GM10266 (cell line): ENCODE data around the gene PCK1.

Experiments used
- DNase-seq: peaks from one replicate; pipeline ENCODE4 v3.0.0; 2012; ENCODE audit errors: extremely low spot score
- TF ChIP-seq, protein P1 (sequence below): IDR thresholded peaks from 2 replicates; pipeline ENCODE4 v1.5.1; 2012; ENCODE audit warnings: mild to moderate bottlenecking, low read depth; ENCODE audit not compliant: control insufficient read depth, insufficient read depth; ENCODE audit errors: missing control alignments

Gene PCK1

GRCh38 chr20:57556980-57557274, 4.0 kb upstream of the PCK1 start:
- TF ChIP-seq, protein P1, sequence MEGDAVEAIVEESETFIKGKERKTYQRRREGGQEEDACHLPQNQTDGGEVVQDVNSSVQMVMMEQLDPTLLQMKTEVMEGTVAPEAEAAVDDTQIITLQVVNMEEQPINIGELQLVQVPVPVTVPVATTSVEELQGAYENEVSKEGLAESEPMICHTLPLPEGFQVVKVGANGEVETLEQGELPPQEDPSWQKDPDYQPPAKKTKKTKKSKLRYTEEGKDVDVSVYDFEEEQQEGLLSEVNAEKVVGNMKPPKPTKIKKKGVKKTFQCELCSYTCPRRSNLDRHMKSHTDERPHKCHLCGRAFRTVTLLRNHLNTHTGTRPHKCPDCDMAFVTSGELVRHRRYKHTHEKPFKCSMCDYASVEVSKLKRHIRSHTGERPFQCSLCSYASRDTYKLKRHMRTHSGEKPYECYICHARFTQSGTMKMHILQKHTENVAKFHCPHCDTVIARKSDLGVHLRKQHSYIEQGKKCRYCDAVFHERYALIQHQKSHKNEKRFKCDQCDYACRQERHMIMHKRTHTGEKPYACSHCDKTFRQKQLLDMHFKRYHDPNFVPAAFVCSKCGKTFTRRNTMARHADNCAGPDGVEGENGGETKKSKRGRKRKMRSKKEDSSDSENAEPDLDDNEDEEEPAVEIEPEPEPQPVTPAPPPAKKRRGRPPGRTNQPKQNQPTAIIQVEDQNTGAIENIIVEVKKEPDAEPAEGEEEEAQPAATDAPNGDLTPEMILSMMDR = no peak
- no peak for DNase-seq

DNA sequence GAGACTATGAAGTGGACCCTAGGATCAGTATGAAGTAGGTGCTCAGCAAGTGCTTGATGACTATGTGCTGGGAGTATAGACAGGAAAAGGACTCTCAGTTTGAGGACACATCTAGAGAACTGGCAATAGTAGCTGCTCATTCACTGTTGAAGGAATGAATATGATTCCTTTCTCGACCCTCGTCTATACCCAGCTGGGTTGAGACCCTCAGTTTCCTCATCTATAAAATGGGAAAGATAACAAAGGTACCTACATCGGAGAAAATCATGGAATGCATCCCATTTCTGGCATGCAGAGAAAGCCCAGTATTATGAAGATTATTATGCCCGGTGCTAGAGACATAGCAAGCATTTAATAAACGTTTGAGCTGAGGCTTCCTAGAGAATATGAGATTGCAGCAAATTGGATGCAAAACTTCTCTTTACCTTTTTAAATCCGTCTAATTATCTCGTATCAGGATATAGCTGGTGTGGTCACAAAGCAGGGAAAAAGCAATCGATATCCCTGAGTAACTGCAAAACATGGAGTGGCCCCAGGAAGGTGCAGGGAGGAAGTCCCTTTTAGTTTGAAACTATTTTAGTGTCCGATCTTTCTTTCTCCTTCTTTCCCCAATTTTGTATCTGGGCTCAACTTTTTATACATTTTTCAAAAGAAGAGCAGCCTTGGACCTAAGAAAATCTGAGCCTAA, 2.8 kb upstream of the PCK1 start:
- DNase-seq = no peak
- TF ChIP-seq, protein P1 = no peak

- TF ChIP-seq, protein P1 = no peak
- DNase-seq = no peak
These were observed 2.2 kb upstream of the PCK1 start for GRCh38 chr20:57558614-57559288.

DNA sequence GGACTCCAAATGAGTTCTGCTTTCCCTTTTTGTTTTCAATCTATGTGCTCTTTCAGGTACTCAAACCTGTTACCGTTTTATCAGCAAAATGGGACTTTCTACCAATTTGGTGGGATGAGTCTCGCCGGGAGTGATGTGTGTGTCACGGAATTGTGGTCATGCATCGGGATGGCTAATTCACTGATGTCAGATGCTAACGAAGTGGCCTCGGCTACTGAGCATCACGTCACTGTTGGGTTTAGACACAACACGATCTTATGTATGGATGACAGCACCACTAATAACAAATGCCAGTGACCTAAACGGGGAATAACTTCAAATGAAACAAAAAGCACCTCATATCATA, 1.6 kb upstream of the PCK1 start:
- TF ChIP-seq, protein P1 = no peak
- DNase-seq = no peak

DNA sequence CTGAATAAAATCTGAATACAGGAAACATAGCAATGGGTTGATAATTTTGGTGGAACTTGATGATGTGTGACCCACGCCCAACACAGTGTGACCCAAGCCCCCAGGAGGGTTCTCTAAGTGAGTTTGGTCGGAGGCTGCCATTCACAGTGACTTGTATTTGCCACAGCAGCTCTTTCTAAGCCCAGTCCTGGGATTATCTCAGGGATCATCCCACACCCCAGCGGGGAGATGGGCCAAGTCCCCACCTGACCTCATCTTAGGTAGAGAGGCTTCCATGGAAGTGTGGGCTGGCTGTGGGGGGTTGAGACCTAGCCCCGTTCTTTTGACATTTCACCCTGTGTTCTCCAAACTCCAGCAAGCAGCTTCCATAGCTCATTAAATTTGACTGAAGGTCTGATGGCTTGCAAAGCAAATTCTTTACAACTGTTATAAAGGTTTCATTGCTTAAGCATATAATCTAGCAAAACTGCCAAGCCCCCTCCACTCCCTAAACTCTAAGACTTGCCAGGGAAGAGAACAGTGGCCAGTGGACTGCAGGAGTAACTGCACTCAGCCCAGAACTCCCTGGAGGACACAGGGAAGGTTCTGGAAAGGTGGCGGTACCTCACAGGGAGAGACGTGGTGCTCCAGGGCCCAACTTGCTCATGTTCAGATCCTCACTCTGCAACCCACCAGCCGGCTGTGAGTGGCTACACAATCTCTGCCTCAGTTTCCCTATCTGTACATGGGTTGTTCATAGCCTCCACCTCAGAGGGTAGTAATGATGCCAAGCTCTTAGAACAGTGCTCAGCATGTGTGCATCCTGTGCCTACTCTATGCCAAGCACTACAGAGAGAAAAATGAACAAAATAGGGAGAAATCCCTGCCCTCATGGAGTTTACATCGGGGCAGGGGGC, 1.0 kb upstream of the PCK1 start:
- TF ChIP-seq, protein P1 = no peak
- DNase-seq = no peak

DNA sequence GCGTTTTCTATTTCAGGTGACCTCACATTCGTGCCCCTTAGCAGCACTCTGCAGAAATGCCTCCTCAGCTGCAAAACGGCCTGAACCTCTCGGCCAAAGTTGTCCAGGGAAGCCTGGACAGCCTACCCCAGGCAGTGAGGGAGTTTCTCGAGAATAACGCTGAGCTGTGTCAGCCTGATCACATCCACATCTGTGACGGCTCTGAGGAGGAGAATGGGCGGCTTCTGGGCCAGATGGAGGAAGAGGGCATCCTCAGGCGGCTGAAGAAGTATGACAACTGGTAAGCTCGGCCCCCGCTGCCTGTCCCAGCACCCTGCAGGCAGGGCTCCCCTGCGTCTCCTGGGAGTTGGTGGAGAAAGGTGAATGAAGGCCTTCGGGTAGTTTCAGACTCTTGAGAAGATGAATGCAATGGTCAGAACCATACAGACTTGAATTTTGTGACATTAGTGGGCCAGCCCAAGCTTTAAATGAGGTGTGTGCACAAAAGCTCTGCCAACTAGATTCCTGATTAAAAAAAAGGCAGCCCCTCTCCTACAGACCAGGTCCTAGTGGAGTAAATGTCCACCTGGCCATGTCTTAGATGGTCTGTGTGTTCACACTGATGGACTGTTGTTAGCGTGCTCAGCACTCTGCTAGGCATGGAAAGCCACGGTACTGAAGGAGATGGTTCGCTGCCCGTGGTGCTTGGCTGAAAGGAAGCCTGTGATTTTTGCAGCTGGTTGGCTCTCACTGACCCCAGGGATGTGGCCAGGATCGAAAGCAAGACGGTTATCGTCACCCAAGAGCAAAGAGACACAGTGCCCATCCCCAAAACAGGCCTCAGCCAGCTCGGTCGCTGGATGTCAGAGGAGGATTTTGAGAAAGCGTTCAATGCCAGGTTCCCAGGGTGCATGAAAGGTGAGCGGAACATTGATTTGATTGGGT, 708 bp downstream of the PCK1 start:
- TF ChIP-seq, protein P1 = no peak
- no peak for DNase-seq
